NCI-H2107 (cell line): ENCODE data around the gene CD109.
"Not testable (repeated sequence)": the region's sequence is repeated elsewhere in the genome, so short reads cannot be mapped to it uniquely, and the experiment has no call there.

Experiments
- DNase-seq: peaks from one replicate; lab custom pipeline; 2025; lab: John Stamatoyannopoulos, UW

The CD109 gene

GRCh38 chr6:73791336-73791735 lies 95.3 kb downstream of the CD109 start:
- DNase-seq: no peak

- no peak for DNase-seq
These were observed 96.7 kb downstream of the CD109 start for GRCh38 chr6:73792738-73793137.

DNA sequence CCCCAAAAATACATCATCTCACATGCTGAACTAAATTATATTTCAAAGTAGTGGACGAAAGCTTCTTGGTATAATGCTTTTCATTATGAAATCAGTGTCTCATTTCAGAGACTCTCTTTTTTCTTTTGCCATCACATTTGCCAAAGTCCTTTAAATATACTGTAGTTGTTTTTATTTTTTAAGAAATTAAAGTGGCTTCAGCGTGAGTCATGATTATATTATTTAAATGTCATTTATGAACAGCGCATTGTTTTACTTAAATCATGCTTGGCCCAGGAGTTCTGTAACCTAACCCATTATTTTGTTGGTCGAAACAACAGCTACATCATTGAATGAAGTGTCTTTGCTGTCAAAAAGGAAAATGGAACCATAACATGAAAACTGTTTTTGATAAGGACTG lies 100.9 kb downstream of the CD109 start:
- no peak for DNase-seq

- DNase-seq: no peak
These were observed 101.9 kb downstream of the CD109 start for GRCh38 chr6:73797861-73798260.

DNA sequence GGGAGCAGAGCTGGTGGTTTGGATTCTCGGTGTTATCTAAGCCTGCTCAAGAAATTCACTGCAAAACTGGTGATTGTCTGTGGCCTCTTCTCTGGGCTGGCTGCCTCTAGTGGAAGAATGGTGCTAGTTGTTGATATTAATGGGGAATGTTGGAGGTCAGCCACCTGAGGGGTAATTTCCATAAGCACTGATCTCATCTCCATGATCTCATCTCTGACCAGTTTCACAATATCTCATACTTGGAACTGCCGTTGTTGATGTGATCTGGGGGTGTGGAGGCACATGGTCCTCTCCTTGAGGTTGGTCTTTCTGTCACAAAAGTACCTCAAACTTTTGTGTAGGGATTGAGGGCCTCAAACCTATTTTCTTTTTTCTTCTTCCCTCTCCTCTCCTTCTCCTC lies 102.6 kb downstream of the CD109 start:
- no peak for DNase-seq

DNA sequence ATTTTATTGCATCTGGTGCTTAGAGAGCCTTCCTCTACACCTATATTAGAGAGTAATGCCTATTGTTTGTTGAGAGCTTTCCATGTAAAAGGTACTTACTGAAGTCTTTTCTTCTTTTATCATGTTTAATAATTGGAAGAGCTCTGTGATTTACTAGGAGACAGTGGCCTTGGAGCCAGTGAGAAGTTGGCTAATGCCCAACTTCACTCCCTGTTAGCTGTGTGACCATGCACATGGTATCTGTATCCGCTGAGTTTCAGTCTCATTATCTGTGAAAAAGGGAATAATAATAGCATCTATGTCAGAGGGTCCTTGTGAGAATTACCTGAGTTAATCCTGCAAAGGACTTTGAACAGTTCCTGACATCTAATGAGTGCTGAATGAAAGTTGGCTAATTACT lies 105.0 kb downstream of the CD109 start:
- no peak for DNase-seq

DNA sequence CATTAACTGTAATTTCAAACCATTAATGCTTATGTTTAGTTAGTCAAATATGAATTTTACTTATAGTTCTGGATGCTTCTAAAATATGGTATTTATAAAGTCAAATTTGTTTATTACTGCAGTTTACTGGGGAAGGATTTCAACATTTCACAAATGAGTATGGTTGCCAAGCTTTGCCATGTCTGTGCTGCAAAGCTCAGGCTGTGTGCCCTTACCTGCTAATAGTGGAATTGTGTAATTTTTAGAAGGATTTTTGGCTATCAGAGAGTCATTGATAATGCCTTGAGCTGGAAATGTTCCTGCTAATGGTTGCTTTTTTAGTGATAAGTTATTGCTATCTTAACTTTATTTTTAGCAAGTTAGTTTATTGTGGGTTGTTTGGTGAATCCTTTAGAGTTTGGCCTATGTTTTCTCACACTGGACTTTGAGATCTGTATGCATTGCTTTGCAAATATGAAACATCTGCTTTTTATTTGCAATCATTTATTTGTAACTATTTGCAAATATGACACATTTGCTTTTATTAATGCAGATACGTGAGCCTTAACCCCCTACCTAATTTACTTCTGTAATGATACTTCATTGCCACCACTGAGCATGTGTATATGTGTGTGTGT lies 105.8 kb downstream of the CD109 start:
- no peak for DNase-seq

GRCh38 chr6:73802366-73802765 lies 106.4 kb downstream of the CD109 start:
- DNase-seq: no peak

DNA sequence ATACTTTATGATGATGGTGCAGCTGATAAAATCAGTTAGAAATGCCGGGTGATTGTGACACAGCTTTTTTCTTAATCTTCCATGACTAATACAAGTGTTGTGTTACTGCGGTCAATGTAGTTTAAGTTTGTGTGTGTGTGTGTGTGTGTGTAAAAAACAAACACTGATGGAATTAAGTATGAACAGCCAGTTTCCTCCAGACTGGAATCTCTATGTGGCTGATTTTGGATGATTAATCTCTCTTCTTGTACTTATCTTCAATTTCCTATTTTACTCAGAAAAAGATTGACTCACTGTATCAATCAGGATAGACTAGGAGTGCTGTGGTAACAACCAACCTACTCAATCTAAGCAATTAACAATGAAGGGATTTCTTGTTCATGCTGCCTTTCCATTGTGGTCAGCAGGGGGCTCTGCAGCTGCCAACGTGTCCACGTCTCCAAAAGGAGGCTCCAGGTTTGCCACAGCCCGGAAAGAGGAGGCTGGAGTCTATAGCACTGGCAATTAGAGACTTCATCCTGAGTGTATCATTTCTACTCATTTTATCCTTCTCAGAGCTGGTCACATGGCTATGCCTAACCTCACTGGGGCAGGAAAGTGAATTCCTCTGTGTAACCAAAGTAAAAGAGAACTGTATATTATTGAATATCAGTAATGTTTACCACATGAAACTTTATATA lies 107.7 kb downstream of the CD109 start:
- no peak for DNase-seq

- DNase-seq: not testable (repeated sequence)
These were observed 109.2 kb downstream of the CD109 start for GRCh38 chr6:73805221-73805620.

DNA sequence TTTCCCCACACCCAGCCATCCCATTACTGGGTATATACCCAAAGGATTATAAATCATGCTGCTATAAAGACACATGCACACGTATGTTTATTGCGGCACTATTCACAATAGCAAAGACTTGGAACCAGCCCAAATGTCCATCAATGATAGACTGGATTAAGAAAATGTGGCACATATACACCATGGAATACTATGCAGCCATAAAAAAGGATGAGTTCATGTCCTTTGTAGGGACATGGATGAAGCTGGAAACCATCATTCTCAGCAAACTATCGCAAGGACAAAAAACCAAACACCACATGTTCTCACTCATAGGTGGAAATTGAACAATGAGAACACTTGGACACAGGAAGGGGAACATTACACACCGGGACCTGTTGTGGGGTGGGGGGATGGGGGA lies 110.0 kb downstream of the CD109 start:
- DNase-seq: not testable (repeated sequence)

GRCh38 chr6:73811706-73812105 lies 115.7 kb downstream of the CD109 start:
- DNase-seq: no peak

DNA sequence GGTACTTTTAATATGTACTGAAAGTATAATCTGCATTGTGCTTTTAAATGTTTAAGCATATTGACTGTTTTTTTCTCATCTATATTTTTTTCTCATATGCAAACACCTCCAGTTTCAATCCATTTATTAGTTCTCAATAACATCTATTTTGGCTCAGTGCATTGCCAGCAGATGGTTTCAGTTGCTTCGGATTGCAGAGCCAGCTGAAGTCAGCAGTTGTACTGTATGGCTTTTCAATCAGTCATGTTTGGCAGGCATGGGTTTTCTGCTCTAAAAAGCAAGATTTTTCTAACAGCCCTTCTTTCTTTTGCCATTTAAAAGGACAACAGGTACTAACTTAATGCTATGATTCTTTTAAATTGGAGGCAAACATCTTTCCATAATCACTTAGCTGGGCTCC lies 121.2 kb downstream of the CD109 start:
- DNase-seq: no peak

DNA sequence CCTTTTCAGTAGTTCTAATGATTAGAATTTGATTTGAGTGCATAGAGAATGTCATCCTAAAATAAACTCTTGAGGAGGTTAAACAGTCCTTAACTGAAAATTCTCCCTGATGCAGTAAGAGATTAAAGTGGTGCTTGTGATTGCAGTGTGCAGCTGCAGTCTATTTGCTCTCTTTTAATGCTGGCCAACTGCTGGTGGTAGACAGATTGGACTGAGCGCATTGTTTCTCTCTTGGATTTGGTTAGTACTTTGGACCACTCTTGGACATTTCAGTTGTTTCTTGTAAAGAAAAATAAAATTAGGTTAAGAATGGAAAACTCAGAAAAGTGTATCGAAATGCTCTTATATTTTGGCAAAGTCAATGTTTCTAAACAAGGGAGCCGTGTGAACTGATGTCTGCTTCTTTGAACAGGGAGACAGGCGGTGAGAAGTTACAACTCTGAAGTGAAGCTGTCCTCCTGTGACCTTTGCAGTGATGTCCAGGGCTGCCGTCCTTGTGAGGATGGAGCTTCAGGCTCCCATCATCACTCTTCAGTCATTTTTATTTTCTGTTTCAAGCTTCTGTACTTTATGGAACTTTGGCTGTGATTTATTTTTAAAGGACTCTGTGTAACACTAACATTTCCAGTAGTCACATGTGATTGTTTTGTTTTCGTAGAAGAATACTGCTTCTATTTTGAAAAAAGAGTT lies 127.2 kb downstream of the CD109 start:
- DNase-seq: no peak

DNA sequence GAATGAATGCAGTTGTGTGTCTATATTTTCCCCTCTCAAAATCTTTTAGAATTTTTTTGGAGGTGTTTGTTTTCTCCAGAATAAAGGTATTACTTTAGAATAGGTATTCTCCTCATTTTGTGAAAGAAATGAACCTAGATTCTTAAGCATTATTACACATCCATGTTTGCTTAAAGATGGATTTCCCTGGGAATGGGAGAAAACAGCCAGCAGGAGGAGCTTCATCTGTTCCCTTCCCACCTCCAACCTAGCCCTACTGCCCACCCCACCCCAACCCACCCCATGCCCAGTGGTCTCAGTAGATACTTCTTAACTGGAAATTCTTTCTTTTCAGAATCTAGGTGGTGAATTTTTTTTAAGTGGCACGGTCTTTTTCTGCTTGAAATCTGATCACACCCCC lies 127.8 kb downstream of the CD109 start:
- DNase-seq: no peak

- no peak for DNase-seq
These were observed 130.6 kb downstream of the CD109 start for GRCh38 chr6:73826571-73826970.

DNA sequence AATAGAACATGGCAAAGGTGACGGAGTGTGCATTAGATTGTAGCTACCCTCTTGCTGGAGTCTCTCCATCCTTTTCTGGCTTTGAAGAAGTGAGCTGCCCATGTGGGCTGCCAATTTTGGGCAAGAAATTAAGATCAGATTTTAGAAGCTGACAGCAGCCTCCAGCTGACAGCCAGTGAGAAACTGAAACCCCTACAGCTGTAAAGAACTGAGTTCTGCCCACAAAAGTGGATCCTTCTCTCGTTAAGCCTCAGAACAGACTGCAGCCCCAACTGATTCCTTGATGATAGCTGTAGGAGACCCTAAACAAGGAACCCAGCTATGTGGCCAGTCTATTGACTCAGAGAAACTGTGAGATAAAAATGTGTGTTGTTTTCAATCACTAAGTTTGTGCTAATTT lies 134.1 kb downstream of the CD109 start:
- DNase-seq: no peak

DNA sequence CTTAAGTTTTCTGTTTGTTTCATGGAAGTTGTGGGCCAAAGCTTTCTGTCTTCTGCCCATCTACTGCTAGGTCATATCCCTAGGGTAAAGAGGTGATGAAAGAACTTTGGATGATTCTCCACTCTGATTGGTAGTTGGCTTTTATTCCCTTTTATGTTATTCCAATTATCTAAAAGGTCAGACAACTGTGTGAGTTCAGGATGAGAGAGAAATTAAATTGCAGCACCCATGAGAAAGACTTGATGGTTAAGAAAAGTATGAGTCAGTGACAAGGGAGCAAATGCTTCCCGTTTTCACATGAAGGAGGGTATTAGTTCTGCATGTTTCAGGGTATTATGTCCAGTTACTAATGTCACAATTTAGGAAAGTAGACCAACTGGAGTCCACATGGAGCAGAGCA lies 136.3 kb downstream of the CD109 start:
- no peak for DNase-seq

GRCh38 chr6:73844696-73845095 lies 148.7 kb downstream of the CD109 start:
- not testable (repeated sequence) for DNase-seq

GRCh38 chr6:73851048-73851447 lies 155.0 kb downstream of the CD109 start:
- DNase-seq: not testable (repeated sequence)

DNA sequence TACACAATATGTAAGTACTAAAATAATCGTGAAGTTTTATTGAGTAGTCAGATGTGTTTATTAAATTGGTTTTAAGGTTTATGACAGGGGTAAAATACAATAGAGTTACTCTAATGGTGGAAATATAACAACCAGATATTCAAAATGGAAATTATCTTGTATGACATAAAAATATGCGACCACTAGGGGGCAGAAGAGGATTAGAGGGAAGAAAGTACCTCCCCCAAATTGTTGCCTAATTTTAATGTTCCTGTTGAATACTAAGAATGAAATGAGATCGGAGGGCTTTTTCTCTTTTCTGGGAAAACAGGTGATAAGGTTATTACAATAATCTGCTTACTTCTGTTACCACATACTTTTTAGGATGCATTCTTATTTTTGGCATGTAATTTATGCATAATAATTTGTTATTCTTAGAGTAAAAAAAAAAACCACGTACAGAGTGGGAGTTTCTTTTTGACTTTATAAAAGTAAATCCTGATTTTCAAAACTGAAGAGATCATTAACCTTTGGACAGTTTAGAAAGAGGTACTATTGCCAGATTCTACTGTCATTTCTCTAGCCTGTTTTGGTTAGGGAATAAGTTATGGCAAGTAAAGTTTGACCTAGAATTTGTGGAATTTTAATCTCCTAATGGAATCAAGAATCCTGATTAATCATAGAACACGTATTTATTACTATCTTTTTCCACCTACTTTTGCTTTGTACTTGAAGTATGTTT lies 159.2 kb downstream of the CD109 start:
- no peak for DNase-seq

DNA sequence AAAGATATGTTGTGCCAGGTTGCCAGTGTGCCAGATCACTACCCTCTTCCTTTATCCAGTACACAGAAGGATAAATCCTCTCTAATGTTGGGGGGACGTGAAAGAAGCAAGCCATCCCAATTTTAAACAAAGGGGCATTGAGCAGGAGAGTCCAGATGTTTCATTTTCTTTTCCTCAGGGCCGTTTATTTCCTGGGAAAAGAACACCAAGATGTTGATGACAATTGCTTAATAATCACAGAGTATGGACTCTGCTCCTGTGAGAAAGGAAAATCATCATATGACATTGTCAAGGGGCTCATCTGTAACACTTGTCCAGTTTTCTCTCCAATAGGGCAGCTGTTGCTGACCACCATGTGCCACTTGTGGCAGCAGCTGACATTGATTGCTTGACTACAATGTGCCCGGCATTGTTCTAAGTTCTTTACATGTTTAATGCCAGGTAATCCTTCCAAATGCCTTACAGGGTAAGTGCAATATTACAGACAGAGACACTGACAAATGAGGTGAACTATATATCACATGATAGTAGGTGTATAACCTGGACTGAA lies 161.4 kb downstream of the CD109 start:
- no peak for DNase-seq

GRCh38 chr6:73858376-73858775 lies 162.4 kb downstream of the CD109 start:
- DNase-seq: no peak
